NCI-H146 treated with DMSO at 0.1 percent for 48 hours (cell line): ENCODE data around the gene VWA2.
A peak's percentile ranks its signal among the peaks of the same experiment; 100 is the strongest.
"Not testable (repeated sequence)": the region's sequence is repeated elsewhere in the genome, so short reads cannot be mapped to it uniquely, and the experiment has no call there.

Source experiments
- DNase-seq: peaks from one replicate; lab custom pipeline; 2025; ENCODE audit not compliant: unreplicated experiment; lab: John Stamatoyannopoulos, UW

VWA2 gene

GRCh38 chr10:114313866-114314265, 74.8 kb downstream of the VWA2 start:
- no peak for DNase-seq

- no peak for DNase-seq
Observed at GRCh38 chr10:114315566-114316420, 76.7 kb downstream of the VWA2 start.

- DNase-seq, result no peak
Observed at GRCh38 chr10:114316744-114317143, 77.7 kb downstream of the VWA2 start.

GRCh38 chr10:114319406-114320248, 80.6 kb downstream of the VWA2 start:
- no peak for DNase-seq

GRCh38 chr10:114320249-114321116, 81.4 kb downstream of the VWA2 start:
- peak; percentile 48 for DNase-seq

- no peak for DNase-seq
Observed at GRCh38 chr10:114322344-114322743, 83.3 kb downstream of the VWA2 start.

- DNase-seq, result no peak
Observed at GRCh38 chr10:114323023-114323422, 84.0 kb downstream of the VWA2 start.

- no peak for DNase-seq
Observed at GRCh38 chr10:114326795-114327194, 87.7 kb downstream of the VWA2 start.

- no peak for DNase-seq
Observed at GRCh38 chr10:114327537-114328440, 88.7 kb downstream of the VWA2 start.

GRCh38 chr10:114328441-114328812, 89.4 kb downstream of the VWA2 start:
- DNase-seq, result no peak

GRCh38 chr10:114328874-114329273, 89.8 kb downstream of the VWA2 start:
- DNase-seq, result no peak

GRCh38 chr10:114329634-114330365, 90.7 kb downstream of the VWA2 start:
- no peak for DNase-seq

GRCh38 chr10:114332301-114333192, 93.5 kb downstream of the VWA2 start:
- no peak for DNase-seq

- DNase-seq, result not testable (repeated sequence)
Observed at GRCh38 chr10:114333441-114333840, 94.4 kb downstream of the VWA2 start.

- no peak for DNase-seq
Observed at GRCh38 chr10:114334301-114334700, 95.2 kb downstream of the VWA2 start.

- DNase-seq, result no peak
Observed at GRCh38 chr10:114335614-114336013, 96.6 kb downstream of the VWA2 start.

- DNase-seq, result peak; percentile 65
Observed at GRCh38 chr10:114336823-114337509, 97.9 kb downstream of the VWA2 start.
